Activated B cell treated with CpG ODN at 0.5 μM for 24 hours (primary cell): ENCODE data around the gene TMEM135. TPM values are rescaled to one million over a fixed set of nuclear protein-coding genes. Genes with fewer than 3 reads are reported as not detected.

Experiments used
- ATAC-seq: fragments of 200-7000 bp; cut with Tn5 transposase; one replicate; pipeline ENCODE4 v1.10.0; 2021; ENCODE audit warnings: low read depth, mild to moderate bottlenecking, moderate library complexity
- CTCF ChIA-PET: fragments of 350-600 bp; sonication (Branson Sonifier 250); formaldehyde crosslinking; loops from one replicate; lab custom pipeline; 2021; ENCODE audit warnings: antibody characterized with exemption; lab: Charles Lee
- POLR2A ChIA-PET: fragments of 350-600 bp; sonication (Branson Sonifier 250); formaldehyde crosslinking; loops from one replicate; lab custom pipeline; 2021; ENCODE audit warnings: antibody characterized with exemption; lab: Charles Lee
- DNase-seq: peaks from one replicate; pipeline ENCODE4 v3.0.0; 2022
- H3K27ac Mint-ChIP-seq: one replicate; pipeline ENCODE4 v1.8.0; 2020; ENCODE audit warnings: mixed read lengths
- H3K27me3 Mint-ChIP-seq: one replicate; pipeline ENCODE4 v1.8.0; 2021; ENCODE audit warnings: mixed read lengths
- H3K36me3 Mint-ChIP-seq: one replicate; pipeline ENCODE4 v1.8.0; 2021; ENCODE audit warnings: low read depth, mixed read lengths
- H3K4me1 Mint-ChIP-seq: one replicate; pipeline ENCODE4 v1.8.0; 2021; ENCODE audit warnings: mixed read lengths
- H3K4me3 Mint-ChIP-seq: one replicate; pipeline ENCODE4 v1.8.0; 2020; ENCODE audit warnings: mild to moderate bottlenecking, mixed read lengths
- H3K9me3 Mint-ChIP-seq: one replicate; pipeline ENCODE4 v1.8.0; 2020; ENCODE audit warnings: mixed read lengths
- intact Hi-C: fragments of 100-400 bp; cut with micrococcal nuclease; formaldehyde crosslinking; loops from one replicate; pipeline ENCODE4 v1.15.1; 2024
- total RNA-seq: library from RNA; stranded (reverse); gene quantifications from 2 replicates; pipeline ENCODE4 v1.2.3, GENCODE V29; 2022
- TF ChIP-seq, protein P1 (sequence below): fragments of 200-600 bp; IDR thresholded peaks from one replicate; pipeline ENCODE4 v1.8.0; 2022; ENCODE audit warnings: antibody characterized with exemption, mild to moderate bottlenecking

The TMEM135 gene
- total RNA-seq, 1 donor from 2014 or later: 10.1 TPM

DNA sequence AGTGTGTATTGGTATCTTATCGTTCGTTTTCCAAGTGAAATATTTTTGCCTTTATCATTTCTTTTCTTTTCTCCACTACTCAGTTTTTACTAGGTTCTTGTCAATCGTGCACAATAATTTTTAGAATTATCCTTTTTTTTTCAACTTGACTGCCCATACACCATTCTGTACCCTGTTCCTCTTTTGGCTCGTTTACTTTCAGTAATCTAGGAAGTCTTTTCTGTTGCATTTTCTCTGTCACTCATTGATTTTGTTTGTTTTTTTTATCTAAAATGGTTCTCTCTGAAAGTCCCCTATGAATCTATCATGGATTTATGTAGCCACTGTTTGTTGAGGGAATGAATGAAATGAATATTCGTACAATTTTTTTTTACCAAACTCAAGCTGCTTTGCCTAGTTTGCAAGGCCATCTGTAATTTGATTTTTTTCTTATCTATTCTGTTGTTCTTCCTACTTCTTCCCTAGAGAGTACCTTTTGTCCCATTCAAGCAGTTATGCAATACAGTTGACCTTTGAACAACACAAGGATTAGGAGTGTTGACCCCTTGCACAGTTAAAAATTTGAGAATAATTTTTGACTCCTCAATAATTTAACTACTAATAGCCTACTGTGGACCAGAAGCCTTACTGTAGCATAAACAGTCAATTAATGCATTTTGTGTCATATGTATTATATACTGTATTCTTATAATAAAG, 166.3 kb downstream of the TMEM135 start:
- DNase-seq: no peak
- intact Hi-C loops: no loop called here
- Mint-ChIP-seq H3K9me3 (peaks cover 5% of the 10 kb centered on the region), H3K4me3 (no peak overlapping the region), H3K36me3 (peaks cover 1% of the 10 kb centered on the region), H3K27ac (no peak overlapping the region), H3K4me1 (peaks cover 15% of the 10 kb centered on the region), H3K27me3 (no peaks in the 10 kb centered on the region)
- TF ChIP-seq, protein P1, sequence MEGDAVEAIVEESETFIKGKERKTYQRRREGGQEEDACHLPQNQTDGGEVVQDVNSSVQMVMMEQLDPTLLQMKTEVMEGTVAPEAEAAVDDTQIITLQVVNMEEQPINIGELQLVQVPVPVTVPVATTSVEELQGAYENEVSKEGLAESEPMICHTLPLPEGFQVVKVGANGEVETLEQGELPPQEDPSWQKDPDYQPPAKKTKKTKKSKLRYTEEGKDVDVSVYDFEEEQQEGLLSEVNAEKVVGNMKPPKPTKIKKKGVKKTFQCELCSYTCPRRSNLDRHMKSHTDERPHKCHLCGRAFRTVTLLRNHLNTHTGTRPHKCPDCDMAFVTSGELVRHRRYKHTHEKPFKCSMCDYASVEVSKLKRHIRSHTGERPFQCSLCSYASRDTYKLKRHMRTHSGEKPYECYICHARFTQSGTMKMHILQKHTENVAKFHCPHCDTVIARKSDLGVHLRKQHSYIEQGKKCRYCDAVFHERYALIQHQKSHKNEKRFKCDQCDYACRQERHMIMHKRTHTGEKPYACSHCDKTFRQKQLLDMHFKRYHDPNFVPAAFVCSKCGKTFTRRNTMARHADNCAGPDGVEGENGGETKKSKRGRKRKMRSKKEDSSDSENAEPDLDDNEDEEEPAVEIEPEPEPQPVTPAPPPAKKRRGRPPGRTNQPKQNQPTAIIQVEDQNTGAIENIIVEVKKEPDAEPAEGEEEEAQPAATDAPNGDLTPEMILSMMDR: no peak
- ChIA-PET POLR2A (no interaction called here), CTCF (no interaction called here)
- no peak for ATAC-seq

DNA sequence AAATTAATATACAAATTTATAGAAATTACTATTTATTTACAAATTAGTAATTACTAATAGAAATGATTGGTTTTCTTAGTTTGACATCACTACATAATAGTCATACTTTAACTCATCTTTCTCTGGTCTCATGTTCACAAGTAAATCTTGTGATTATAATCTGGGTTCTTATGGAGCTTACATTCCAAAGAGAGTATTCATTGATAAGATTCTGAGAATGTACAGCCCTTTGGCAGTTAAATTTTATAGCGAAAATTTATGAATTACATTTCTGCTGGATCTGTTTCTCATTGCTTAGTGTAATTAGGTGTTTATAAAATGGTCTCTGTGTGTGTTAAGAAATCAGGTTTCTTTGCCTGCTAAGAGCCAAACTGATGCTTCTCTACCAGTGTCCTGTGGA, 175.2 kb downstream of the TMEM135 start:
- TF ChIP-seq, protein P1: no peak
- Mint-ChIP-seq H3K9me3 (peaks cover 7% of the 10 kb centered on the region), H3K27ac (no peak overlapping the region), H3K36me3 (peaks cover 1% of the 10 kb centered on the region), H3K27me3 (no peaks in the 10 kb centered on the region), H3K4me1 (peaks cover 9% of the 10 kb centered on the region), H3K4me3 (no peak overlapping the region)
- POLR2A ChIA-PET: interaction anchor here (0.6 kb wide), 1 partner anchor 110 kb away, joined by 4 read pairs; no protein-coding TSS in a partner anchor
- CTCF ChIA-PET: no interaction called here
- intact Hi-C loops: no loop called here
- DNase-seq (no peak), ATAC-seq (no peak)

DNA sequence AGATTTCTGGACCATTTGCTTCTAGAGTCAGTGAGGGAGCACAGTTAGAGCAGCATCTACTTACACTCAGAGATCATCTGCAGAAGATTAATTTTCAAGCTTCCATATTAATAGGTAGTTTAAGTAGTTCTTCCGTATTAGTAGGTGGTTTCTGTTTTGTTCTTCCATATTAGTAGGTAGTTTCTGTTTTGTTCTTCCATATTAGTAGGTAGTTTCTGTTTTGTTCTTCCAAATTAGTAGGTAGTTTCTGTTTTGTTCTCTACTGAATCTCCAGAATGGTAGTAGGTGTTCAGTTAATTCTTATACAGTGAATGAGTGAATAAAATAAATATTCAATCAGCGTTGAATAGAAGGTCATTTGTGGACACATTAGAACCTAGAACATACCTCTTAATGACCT, 175.7 kb downstream of the TMEM135 start:
- no peak for ATAC-seq

DNA sequence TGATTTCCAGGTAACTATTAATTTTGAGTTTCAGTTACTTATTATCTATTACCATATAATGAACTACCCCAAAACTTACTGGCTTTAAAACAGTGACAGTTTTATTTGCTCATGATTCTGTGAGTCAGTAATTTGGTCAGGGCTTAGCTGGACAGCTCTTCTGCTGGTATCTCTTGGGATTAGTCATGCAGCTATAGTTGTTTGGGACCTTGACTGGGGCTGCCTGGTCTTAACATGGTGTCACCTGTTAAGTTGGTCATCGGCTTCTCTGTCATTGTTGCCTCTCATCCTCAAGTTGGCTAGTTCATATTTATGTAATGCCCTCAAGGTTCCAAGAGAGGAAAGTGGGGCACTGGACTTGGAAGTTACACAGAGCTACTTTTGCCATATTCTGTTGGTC, 177.5 kb downstream of the TMEM135 start:
- ChIA-PET POLR2A (no interaction called here), CTCF (no interaction called here)
- Mint-ChIP-seq H3K36me3 (no peaks in the 10 kb centered on the region), H3K4me3 (no peak overlapping the region), H3K4me1 (peaks cover 9% of the 10 kb centered on the region), H3K27ac (no peak overlapping the region), H3K9me3 (no peaks in the 10 kb centered on the region), H3K27me3 (no peaks in the 10 kb centered on the region)
- intact Hi-C loops: no loop called here
- DNase-seq: no peak
- no peak for ATAC-seq
- TF ChIP-seq, protein P1: no peak

More for the DNA sequence above, 175.7 kb downstream of the TMEM135 start:
- H3K9me3 Mint-ChIP-seq: peaks cover 4% of the 10 kb centered on the region
- CTCF ChIA-PET: no interaction called here
- H3K27me3 Mint-ChIP-seq: no peaks in the 10 kb centered on the region
- POLR2A ChIA-PET: interaction anchor here (0.6 kb wide), 1 partner anchor 110 kb away, joined by 4 read pairs; no protein-coding TSS in a partner anchor
- H3K27ac Mint-ChIP-seq: no peak overlapping the region
- intact Hi-C loops: no loop called here
- TF ChIP-seq, protein P1: no peak
- DNase-seq: no peak
- peaks cover 1% of the 10 kb centered on the region for H3K36me3 Mint-ChIP-seq
- H3K4me3 Mint-ChIP-seq: no peak overlapping the region
- H3K4me1 Mint-ChIP-seq: peaks cover 9% of the 10 kb centered on the region

DNA sequence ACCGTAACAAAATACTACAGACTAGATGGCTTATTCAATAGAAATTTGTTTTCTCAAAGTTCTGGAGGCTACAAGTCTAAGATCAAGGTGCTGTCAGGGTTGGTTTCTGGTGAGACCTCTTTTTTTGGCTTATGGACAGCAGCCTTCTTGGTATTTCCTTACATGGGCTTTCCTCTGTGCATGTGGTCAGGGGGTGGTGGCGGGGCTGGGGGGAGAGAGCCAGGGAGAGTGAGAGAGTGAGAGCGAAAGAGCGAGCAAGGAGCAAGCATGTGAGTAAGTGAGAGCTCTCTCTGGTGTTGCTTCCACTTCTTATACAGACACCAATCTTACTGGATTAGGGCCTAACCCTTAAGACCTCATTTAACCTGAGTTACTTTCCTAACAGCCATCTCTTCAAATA, 181.5 kb downstream of the TMEM135 start:
- Mint-ChIP-seq H3K4me1 (no peaks in the 10 kb centered on the region), H3K4me3 (no peak overlapping the region), H3K9me3 (no peaks in the 10 kb centered on the region), H3K36me3 (no peaks in the 10 kb centered on the region), H3K27me3 (no peaks in the 10 kb centered on the region), H3K27ac (no peak overlapping the region)
- intact Hi-C loops: no loop called here
- TF ChIP-seq, protein P1: no peak
- DNase-seq (no peak), ATAC-seq (no peak)
- ChIA-PET CTCF (no interaction called here), POLR2A (no interaction called here)
